HG02798 (cell line): ENCODE measurements around the gene TRIM10.
"Not testable (repeated sequence)": the region's sequence is repeated elsewhere in the genome, so short reads cannot be mapped to it uniquely, and the experiment has no call there.

Experiments used
- ATAC-seq: cut with Tn5 transposase; IDR thresholded peaks from one replicate; pipeline ENCODE4 v1.9.1; 2021; ENCODE audit warnings: mild to moderate bottlenecking; ENCODE audit not compliant: unreplicated experiment, poor library complexity

Gene TRIM10

GRCh38 chr6:30155520-30156261, 5.3 kb downstream of the TRIM10 start:
- ATAC-seq: no peak

GRCh38 chr6:30154709-30155519, 6.1 kb downstream of the TRIM10 start:
- ATAC-seq: no peak

DNA sequence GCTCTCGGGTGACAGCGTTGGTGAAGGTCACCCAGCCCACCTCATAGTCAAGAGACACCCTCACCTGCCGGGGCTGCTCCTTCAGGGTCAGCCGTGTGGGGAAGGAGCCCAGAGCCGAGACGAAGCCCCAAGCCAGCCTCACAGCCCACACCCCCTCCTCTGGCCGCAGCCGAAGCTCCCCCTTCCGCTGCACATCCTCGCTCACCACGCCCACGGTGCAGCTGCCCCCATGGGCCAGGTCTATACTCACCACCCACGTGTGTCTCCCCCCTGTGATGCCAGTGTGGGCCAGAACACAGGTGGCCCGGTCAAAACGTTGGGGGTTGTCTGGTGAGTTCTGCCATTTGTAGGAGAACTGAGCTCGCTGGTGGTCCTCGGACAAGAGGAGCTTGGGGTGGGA, 7.0 kb downstream of the TRIM10 start:
- no peak for ATAC-seq

DNA sequence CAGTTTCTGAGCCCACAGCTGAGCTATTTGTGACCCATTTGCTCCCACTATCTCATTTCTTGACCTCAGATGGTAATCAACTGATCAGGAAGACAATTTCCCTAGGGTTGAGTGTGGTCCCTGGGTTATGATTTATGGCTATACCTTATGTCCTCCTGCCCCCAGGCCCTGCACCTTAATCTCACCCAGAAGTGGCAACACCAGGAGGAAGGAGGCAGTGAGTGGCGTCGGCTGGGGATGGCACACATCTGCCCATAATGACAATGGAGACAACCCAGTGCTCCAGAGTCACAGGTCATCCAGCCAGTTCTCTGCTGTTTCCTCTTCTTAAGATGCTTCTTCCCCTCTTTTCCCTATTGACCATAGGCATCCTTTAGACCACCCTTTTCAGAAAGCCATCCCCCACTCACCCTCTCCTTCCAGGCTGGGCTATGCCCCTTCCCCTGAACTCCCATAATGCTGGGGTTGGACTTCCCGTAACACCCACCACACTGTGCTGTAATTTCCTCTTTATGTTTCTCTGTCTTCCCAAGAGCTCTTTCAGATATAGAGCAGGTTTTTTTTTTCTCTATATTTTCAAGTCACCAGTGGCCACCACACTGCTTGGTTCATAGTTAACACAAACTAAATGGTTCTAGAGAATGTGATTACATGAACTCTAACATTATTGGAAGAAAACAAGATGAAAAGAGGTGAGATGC, 8.0 kb downstream of the TRIM10 start:
- no peak for ATAC-seq

DNA sequence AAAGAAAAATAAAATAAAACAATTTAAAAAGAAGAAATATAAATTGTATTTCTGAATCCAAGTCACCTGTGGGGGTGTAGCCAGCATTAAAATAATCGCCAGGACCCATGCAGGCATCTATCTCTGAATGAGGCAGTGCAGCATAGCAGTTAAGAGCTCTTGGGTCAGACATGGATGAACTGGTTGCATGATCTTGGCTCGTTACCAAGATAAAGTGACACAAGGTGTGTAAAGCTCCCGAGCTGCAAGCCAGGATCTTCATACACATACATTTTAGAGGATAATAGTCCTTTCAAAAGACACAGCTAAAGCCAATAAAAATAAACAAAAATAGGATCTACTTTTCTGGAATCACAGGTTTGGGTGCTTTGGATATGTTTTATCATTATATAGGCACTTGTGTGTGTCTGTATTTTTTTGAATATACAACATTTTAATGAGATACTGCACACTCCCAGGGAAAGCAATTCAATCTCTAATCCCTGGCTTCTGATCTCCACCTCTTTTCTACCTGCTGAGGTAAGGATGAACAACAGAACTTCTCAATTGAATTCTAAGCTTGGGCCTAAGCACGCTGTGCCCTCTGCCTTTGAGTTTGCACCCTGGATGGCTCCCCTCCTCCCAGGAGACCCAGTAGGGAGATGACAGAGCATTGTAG, 8.9 kb downstream of the TRIM10 start:
- no peak for ATAC-seq

- no peak for ATAC-seq
These were observed 9.4 kb downstream of the TRIM10 start for GRCh38 chr6:30151580-30151979.

GRCh38 chr6:30150671-30151395, 10.2 kb downstream of the TRIM10 start:
- no peak for ATAC-seq

GRCh38 chr6:30149858-30150550, 11.0 kb downstream of the TRIM10 start:
- ATAC-seq: no peak

GRCh38 chr6:30149234-30149633, 11.8 kb downstream of the TRIM10 start:
- ATAC-seq: no peak

DNA sequence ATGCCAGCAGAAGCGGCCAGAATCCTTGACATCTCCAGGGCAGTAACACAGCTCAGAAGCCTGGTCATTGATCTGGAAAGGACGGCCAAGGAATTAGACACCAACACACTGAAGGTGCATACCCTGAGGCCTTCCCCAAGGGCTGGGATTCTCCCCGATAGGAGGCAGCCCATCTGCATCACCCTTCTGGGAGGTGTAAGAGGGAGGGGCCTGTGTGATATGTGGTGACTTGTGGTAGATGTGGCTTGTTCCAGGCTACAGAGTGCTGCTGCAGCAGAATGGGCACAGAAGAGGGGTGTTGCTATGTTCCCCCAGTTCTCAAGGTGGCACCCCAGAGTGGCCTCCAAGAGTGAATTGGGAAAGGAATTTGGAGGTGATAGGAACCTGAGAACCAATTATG, 13.9 kb downstream of the TRIM10 start:
- ATAC-seq: no peak

- ATAC-seq: no peak
These were observed 15.2 kb downstream of the TRIM10 start for GRCh38 chr6:30145818-30146217.

DNA sequence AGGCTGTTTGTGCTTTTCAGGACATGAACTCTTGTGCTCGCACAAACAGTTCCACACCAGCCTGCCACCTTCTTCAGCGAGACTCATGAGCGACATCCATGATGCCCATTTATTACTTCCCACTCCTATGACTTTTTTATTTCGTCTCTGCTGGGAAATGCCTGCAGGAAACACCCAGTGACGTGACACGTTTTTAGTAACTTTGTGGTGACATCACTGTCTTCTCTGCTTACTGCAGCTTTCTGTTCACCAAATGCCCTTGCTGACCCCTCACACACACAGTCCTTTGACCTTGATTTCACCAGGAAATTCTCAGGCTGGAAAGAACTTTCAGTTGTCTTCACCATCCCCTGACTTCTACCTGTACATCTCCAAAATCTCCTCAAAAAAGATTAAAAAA, 16.2 kb downstream of the TRIM10 start:
- ATAC-seq: no peak

- ATAC-seq: no peak
These were observed 17.2 kb downstream of the TRIM10 start for GRCh38 chr6:30143780-30144179.

- no peak for ATAC-seq
These were observed 18.3 kb downstream of the TRIM10 start for GRCh38 chr6:30142665-30143064.

DNA sequence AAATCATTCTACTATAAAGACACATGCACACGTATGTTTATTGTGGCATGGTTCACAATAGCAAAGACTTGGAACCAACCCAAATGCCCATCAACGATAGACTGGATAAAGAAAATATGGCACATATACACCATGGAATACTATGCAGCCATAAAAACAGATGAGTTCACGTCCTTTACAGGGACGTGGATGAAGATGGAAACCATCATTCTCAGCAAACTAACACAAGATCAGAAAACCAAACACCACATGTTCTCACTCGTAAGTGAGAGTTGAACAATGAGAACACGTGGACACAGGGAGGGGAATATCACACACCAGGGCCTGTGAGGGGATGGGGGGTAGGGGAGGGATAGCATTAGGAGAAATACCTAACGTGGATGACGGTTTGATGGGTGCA, 20.8 kb downstream of the TRIM10 start:
- not testable (repeated sequence) for ATAC-seq

- no peak for ATAC-seq
These were observed 24.3 kb downstream of the TRIM10 start for GRCh38 chr6:30136570-30137286.

GRCh38 chr6:30135757-30136156, 25.3 kb downstream of the TRIM10 start, which contains the start of gene TRIM40:
TSS of gene TRIM40 (plus strand) at chr6:30136140. CDS start at chr6:30137037, 897 bp downstream.
- no peak for ATAC-seq

DNA sequence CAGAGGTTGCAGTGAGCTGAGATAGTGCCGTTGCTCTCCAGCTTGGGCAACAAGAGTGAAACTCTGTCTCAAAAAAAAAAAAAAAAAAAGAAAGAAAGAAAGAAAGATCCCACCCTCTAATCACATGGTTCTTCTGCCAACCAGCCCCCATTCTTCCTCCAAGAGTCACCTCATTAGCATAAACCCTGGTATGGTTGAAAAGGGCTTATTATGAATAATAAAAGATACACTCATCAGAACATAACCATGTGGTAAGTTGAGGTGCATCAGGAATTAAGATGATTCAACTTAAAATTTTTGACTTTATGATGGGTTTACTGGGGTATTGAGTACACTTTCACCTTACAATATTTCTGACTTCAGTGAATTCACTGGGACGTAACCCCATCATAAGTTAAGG, 25.9 kb downstream of the TRIM10 start:
- ATAC-seq: no peak
